Glutamatergic neuron (in vitro differentiated cells): ENCODE measurements around the gene HIP1R. TPM values are rescaled to one million over a fixed set of nuclear protein-coding genes. Genes with fewer than 3 reads are reported as not detected.
"Not testable (repeated sequence)": the region's sequence is repeated elsewhere in the genome, so short reads cannot be mapped to it uniquely, and the experiment has no call there.

Source experiments
- DNase-seq: peaks from one replicate; pipeline ENCODE4 v3.0.0; 2022
- H3K27ac Mint-ChIP-seq: one replicate; pipeline ENCODE4 v1.8.0; 2020; ENCODE audit warnings: mild to moderate bottlenecking, mixed read lengths, inconsistent platforms; ENCODE audit not compliant: unreplicated experiment
- H3K27me3 Mint-ChIP-seq: one replicate; pipeline ENCODE4 v1.8.0; 2020; ENCODE audit warnings: mild to moderate bottlenecking, moderate library complexity, mixed read lengths, inconsistent platforms; ENCODE audit not compliant: unreplicated experiment
- H3K36me3 Mint-ChIP-seq: one replicate; pipeline ENCODE4 v1.8.0; 2020; ENCODE audit warnings: mild to moderate bottlenecking, mixed read lengths, inconsistent platforms; ENCODE audit not compliant: unreplicated experiment
- H3K4me1 Mint-ChIP-seq: one replicate; pipeline ENCODE4 v1.8.0; 2020; ENCODE audit warnings: mild to moderate bottlenecking, low read depth, mixed read lengths, inconsistent platforms; ENCODE audit not compliant: unreplicated experiment
- H3K4me3 Mint-ChIP-seq: one replicate; pipeline ENCODE4 v1.8.0; 2020; ENCODE audit warnings: mild to moderate bottlenecking, mixed read lengths, inconsistent platforms; ENCODE audit not compliant: unreplicated experiment
- H3K9me3 Mint-ChIP-seq: one replicate; pipeline ENCODE4 v1.8.0; 2020; ENCODE audit warnings: mild to moderate bottlenecking, moderate library complexity, mixed read lengths, inconsistent platforms; ENCODE audit not compliant: unreplicated experiment
- total RNA-seq: library from RNA; stranded (reverse); fragmentation: NEBNext Ultra II Directional; extraction: Animal tissue kit (Norgen Biotek cat#: 25700); gene quantifications from one replicate; pipeline ENCODE4 v1.2.1, GENCODE V29; 2021; ENCODE audit not compliant: unreplicated experiment
- TF ChIP-seq, protein P1 (sequence below): fragments of 200-600 bp; sonication (generic); IDR thresholded peaks from one replicate; pipeline ENCODE4 v1.5.0; 2021; ENCODE audit not compliant: partially characterized antibody, unreplicated experiment

HIP1R gene
- total RNA-seq, 1 donor from 2014 or later, result 19.3 TPM

- Mint-ChIP-seq H3K36me3 (peaks cover 5% of the 10 kb centered on the region), H3K9me3 (peaks cover 11% of the 10 kb centered on the region), H3K4me3 (peak within 1 kb of the TSS; percentile 92), H3K4me1 (peaks cover 10% of the 10 kb centered on the region), H3K27ac (peak within 1 kb of the TSS; percentile 81), H3K27me3 (peaks cover 17% of the 10 kb centered on the region)
- DNase-seq, result peak; percentile 90
- TF ChIP-seq, protein P1, sequence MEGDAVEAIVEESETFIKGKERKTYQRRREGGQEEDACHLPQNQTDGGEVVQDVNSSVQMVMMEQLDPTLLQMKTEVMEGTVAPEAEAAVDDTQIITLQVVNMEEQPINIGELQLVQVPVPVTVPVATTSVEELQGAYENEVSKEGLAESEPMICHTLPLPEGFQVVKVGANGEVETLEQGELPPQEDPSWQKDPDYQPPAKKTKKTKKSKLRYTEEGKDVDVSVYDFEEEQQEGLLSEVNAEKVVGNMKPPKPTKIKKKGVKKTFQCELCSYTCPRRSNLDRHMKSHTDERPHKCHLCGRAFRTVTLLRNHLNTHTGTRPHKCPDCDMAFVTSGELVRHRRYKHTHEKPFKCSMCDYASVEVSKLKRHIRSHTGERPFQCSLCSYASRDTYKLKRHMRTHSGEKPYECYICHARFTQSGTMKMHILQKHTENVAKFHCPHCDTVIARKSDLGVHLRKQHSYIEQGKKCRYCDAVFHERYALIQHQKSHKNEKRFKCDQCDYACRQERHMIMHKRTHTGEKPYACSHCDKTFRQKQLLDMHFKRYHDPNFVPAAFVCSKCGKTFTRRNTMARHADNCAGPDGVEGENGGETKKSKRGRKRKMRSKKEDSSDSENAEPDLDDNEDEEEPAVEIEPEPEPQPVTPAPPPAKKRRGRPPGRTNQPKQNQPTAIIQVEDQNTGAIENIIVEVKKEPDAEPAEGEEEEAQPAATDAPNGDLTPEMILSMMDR, result no peak
These were observed 60.7 kb downstream of the HIP1R start, which contains the start of gene VPS37B for GRCh38 chr12:122895704-122896636. VPS37B (minus strand) TSS chr12:122896124; CDS start chr12:122896062, 62 bp downstream.

GRCh38 chr12:122896662-122897061, 61.4 kb downstream of the HIP1R start:
- H3K4me3 Mint-ChIP-seq, result peak overlapping the region; percentile 83
- TF ChIP-seq, protein P1, result no peak
- H3K36me3 Mint-ChIP-seq, result peaks cover 5% of the 10 kb centered on the region
- peaks cover 17% of the 10 kb centered on the region for H3K27me3 Mint-ChIP-seq
- no peak for DNase-seq
- H3K9me3 Mint-ChIP-seq, result peaks cover 11% of the 10 kb centered on the region
- H3K4me1 Mint-ChIP-seq, result peaks cover 4% of the 10 kb centered on the region
- H3K27ac Mint-ChIP-seq, result peak overlapping the region; percentile 65

DNA sequence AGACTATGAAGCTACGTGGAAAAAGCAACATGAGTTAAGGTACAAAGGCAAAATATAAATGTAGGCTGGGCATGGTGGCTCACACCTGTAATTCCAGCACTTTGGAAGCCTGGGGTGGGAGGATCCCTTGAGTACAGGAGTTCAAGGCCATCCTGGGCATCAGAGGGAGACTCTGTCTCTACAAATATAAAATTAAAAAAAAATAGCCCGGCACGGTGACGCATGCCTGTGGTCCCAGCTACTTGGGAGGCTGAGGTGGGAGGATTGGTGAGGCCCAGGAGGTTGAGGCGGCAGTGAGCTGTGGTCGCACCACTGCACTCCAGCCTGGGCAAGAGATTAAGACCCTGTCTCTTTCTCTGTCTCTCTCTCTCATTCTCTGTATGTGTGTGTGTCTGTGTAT, 64.6 kb downstream of the HIP1R start:
- Mint-ChIP-seq H3K4me3 (no peak overlapping the region), H3K36me3 (peaks cover 5% of the 10 kb centered on the region), H3K27me3 (peaks cover 16% of the 10 kb centered on the region), H3K4me1 (no peaks in the 10 kb centered on the region), H3K27ac (no peak overlapping the region), H3K9me3 (peaks cover 10% of the 10 kb centered on the region)
- no peak for DNase-seq
- TF ChIP-seq, protein P1, result no peak

GRCh38 chr12:122902854-122903692, 67.8 kb downstream of the HIP1R start:
- Mint-ChIP-seq H3K9me3 (no peaks in the 10 kb centered on the region), H3K27me3 (no peaks in the 10 kb centered on the region), H3K4me1 (no peaks in the 10 kb centered on the region), H3K27ac (no peak overlapping the region), H3K4me3 (no peak overlapping the region), H3K36me3 (no peaks in the 10 kb centered on the region)
- DNase-seq, result no peak
- TF ChIP-seq, protein P1, result no peak

DNA sequence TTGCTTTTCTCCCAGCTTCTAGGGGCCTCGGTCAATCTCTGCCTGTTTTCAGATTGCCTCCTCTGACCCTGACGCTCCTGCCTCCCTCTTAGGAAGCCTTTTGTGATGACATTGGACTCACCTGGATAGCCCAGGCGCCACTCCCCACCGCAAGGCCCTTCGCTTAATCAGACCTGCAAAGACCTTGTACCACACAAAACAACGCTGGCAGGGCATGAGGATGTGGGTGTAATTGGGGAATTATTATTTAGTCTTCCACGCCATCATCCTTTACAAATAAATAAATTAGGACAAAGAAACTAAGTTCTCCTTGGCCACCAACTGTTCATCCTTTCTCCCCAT, 68.4 kb downstream of the HIP1R start:
- no peak overlapping the region for H3K4me3 Mint-ChIP-seq
- H3K36me3 Mint-ChIP-seq, result no peaks in the 10 kb centered on the region
- no peak for DNase-seq
- H3K4me1 Mint-ChIP-seq, result no peaks in the 10 kb centered on the region
- no peaks in the 10 kb centered on the region for H3K9me3 Mint-ChIP-seq
- TF ChIP-seq, protein P1, result no peak
- no peak overlapping the region for H3K27ac Mint-ChIP-seq
- no peaks in the 10 kb centered on the region for H3K27me3 Mint-ChIP-seq

DNA sequence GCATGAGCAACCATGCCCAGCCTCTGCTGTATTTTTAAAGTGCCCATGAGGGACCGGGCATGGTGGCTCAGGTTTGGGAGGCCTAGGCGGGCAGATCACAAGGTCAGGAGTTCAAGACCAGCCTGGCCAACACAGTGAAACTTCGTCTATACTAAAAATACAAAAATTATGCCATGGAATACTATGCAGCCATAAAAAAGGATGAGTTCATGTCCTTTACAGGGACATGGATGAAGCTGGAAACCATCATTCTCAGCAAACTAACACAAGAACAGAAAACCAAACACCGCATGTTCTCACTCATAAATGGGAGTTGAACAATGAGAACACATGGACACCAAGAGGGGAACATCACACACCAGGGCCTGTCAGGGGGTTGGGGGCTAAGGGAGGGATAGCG, 70.0 kb downstream of the HIP1R start:
- H3K4me1 Mint-ChIP-seq, H3K4me3 Mint-ChIP-seq, H3K27ac Mint-ChIP-seq, H3K9me3 Mint-ChIP-seq, DNase-seq, H3K36me3 Mint-ChIP-seq, H3K27me3 Mint-ChIP-seq: not testable (repeated sequence)
